Fibroblast of skin of scalp (primary cell): Measurements from ENCODE around the gene OR10H3.
"Not testable (repeated sequence)": the region's sequence is repeated elsewhere in the genome, so short reads cannot be mapped to it uniquely, and the experiment has no call there.

Source experiments
- DNase-seq: peaks from one replicate; pipeline ENCODE4 v3.0.0-alpha.2; 2013

Gene OR10H3

GRCh38 chr19:15779756-15780476, 42.1 kb downstream of the OR10H3 start:
- DNase-seq, result peak; percentile 6

- DNase-seq, result no peak
Observed at GRCh38 chr19:15780610-15781418, 43.0 kb downstream of the OR10H3 start.

GRCh38 chr19:15781661-15782060, 43.9 kb downstream of the OR10H3 start:
- no peak for DNase-seq

- DNase-seq, result no peak
Observed at GRCh38 chr19:15782211-15782610, 44.4 kb downstream of the OR10H3 start.

GRCh38 chr19:15782896-15783295, 45.1 kb downstream of the OR10H3 start:
- not testable (repeated sequence) for DNase-seq

GRCh38 chr19:15787611-15788155, 49.9 kb downstream of the OR10H3 start, which contains the start of gene OR10H5:
TSS of gene OR10H5 (plus strand) at chr19:15787661. CDS start at chr19:15794049, 6,388 bp downstream.
- DNase-seq, result no peak

GRCh38 chr19:15788594-15789270, 50.9 kb downstream of the OR10H3 start:
- no peak for DNase-seq

- no peak for DNase-seq
Observed at GRCh38 chr19:15790096-15790495, 52.3 kb downstream of the OR10H3 start.
